Fibroblast of skin of scalp (primary cell): Measurements from ENCODE around the gene TMEM239.

Source experiments
- DNase-seq: peaks from one replicate; pipeline ENCODE4 v3.0.0-alpha.2; 2013

TMEM239 gene

DNA sequence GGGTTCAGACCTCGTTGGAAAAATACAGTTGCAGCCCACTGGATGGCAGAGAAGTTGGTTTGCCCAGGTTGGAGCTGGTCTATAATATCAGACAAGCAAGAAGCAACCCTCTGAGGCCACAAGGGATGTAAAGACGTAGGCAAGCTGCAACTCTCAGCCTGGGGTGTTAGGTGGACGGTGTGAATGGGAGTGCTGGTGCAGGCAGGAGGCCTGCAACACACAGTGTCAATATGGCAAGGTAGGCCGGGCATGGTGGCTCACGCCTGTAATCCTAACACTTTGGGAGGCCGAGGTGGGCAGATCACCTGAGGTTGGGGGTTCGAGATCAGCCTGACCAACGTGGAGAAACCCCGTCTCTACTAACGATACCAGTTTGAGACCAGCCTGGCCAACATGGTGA lies 34.9 kb downstream of the TMEM239 start:
- no peak for DNase-seq

DNA sequence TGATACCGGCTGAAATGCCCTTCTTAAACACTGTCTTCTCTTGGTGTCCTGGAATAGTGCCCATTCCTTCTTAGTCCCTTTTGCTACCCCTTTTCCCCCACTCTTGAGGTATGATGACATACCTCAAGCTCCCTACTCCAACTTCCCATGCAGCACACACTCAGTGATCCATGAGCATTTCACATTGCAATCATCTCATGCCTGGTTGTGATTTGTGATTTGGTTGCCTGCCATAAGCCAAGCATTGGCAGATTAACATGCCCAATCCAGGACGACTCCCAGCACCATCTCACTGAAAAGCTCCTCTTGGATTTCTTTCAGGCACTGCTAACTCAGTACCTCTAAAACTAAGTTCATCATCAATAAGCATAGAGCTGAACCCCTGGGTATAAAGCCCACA lies 42.4 kb downstream of the TMEM239 start:
- no peak for DNase-seq

DNA sequence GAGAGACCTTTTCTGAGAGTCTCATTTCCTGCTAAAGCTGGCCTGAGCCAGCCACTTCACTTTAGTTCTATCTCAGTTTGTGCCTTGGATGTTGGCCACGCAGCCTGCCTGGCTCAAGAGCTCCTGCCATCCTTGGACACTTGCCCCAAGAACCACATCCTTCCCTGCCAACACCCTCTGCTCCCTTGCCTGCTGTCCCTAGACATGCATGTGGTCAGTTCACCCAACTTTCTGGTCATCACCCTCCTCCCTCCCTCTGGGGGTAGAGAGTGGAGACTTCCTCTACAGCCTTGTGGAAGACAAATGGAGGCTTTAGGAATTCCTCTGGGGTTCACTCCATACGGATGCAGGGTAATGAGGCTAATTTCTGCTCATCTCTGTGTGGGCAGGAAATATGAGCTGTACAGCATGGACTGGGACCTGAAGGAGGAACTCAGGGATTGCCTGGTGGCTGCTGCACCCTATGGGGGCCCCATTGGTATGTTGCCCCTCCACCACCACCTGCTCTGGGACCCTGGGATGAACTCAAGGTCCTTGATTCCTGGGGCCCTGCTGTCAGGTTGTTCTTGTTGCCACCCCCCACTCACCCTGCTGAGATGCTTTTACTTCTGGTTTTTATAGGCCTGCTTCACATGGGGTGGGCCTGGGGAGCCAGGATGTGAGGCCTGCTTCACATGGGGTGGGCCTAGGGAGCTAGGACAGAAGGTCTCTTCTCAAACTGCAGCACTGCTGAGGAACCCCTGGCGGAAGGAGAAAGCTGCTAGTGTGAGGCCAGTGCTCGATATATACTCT lies 43.4 kb downstream of the TMEM239 start:
- DNase-seq, result no peak

DNA sequence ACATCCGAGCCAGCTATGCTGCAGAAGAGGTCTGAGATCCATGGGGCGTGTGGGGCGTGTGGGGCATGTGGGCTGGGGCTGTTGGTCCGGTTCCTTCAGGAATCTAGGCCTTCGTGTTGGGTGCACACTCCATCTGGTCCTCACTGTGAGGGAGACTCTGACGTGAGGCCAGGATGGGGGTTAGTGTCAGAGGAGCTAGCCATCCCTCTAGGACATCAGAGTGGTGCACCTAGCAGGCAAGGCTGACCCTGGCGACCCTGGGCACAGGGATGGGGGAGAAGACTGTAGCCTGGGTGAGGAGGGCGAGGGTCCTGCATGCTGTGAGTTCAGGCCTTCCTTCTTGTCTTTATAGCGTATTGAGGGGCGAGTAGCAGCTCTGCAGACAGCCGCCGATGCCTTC lies 48.5 kb downstream of the TMEM239 start:
- no peak for DNase-seq

DNA sequence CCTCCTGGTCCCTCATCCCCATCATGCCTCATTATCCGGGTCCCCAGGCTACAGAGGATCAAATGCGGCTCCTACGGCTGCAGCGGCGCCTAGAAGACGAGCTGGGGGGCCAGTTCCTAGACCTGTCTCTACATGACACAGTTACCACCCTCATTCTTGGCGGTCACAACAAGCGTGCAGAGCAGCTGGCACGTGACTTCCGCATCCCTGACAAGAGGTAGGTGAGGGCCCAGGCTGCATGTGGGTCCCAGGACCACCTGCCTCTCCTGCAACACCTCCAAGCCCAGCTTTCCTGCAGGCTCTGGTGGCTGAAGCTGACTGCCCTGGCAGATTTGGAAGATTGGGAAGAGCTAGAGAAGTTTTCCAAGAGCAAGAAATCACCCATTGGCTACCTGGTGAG lies 48.9 kb downstream of the TMEM239 start:
- DNase-seq, result no peak

DNA sequence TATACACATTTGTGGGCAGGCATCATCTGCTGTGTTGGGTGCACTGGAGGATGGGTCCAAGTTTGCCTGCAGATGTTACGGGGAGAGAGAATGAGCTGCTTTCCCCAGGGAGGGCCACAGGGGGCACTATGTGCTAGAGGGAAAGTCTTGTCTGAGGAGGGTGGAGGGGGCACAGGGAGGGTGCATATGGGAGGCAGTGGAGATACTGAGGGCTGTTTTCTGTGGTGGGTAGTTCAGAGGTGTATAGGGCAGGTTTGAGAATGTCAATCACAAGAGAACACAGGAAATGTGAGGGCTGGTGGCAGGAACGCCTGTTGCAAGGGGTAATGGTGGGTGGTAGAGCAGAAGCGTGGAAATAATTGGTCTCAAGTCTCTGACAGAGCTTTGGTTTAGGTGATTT lies 49.5 kb downstream of the TMEM239 start:
- DNase-seq, result no peak

DNA sequence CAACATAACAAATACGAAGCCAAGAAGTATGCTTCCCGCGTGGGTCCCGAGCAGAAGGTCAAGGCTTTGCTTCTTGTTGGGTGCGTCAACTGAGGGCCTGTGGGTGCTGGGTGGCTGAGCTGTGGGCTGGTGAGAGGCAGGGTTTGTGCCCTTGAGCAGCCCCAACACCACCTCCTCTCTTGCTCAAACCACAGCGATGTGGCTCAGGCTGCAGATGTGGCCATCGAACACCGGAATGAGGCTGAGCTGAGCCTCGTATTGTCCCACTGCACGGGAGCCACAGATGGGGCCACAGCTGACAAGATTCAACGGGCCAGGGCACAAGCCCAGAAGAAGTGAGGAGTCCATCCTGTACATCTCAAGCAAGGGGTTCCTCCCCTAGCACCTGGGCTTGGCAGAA lies 50.1 kb downstream of the TMEM239 start:
- no peak for DNase-seq

DNA sequence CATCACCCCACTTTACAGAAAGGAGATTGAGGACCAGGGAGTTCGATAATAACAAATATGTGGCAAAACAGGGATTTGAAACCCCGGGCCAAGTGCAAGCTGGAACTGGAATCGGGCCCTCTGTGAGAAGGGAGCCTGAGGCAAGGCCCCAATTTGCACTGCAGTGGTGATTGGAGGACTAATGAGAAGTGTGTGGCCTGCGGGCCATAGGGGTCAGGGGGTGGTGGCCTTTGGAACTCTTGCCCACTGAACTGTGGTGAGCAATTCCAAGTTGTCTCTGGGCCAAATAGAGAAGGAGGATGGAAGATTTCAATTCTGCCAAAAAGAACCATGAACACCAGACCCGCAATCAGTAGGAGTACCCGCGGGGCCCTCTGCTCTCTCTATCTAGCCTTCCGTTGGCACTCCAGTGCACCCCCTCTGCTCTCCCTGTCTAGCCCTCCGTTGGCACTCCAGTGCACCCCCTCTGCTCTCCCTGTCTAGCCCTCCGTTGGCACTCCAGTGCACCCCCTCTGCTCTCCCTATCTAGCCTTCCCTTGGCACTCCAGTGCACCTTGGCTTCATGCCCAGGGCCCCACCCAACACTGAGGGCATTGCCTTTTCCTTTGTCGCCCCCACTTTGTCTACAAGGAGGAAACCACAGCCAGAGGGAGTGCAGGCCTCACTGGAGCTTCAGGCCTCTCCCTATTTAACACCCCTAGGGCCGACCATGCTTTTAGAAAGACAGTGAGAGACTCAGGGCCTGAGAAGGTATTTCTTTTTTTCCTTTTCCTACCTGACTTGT lies 51.1 kb downstream of the TMEM239 start:
- no peak for DNase-seq
